Transverse colon (tissue), 4 donors: ENCODE data around the gene TYMP. TPM values are rescaled to one million over a fixed set of nuclear protein-coding genes. Genes with fewer than 3 reads are reported as not detected.
A peak's percentile ranks its signal among the peaks of the same experiment; 100 is the strongest.

Source experiments
- DNase-seq: peaks from one replicate; pipeline ENCODE4 v3.0.0-alpha.2; 2019
- H3K27ac ChIP-seq, 4 donors: fragments of 200-600 bp; sonication (generic); 2 replicates each; pipeline ENCODE4 v1.5.1; 2016 to 2018; ENCODE audit warnings: inconsistent platforms in 4 of 4
- H3K27me3 ChIP-seq: fragments of 200-600 bp; sonication (generic); 2 replicates; pipeline ENCODE4 v1.5.1; 2017; ENCODE audit warnings: inconsistent platforms
- H3K36me3 ChIP-seq, 4 donors: fragments of 200-600 bp; sonication (generic); 2 replicates each; pipeline ENCODE4 v1.5.1; 2017 to 2019; ENCODE audit warnings: inconsistent platforms in 4 of 4
- H3K4me1 ChIP-seq, 4 donors: fragments of 200-600 bp; sonication (generic); 2 replicates each; pipeline ENCODE4 v1.5.1; 2017 to 2020; ENCODE audit warnings: inconsistent platforms in 4 of 4
- H3K4me3 ChIP-seq, 4 donors: fragments of 200-600 bp; sonication (generic); 1 replicate in 1 of 4; 2 replicates in 3 of 4; pipeline versions ENCODE4 v1.5.1 to v1.6.1; 2017 to 2019; ENCODE audit warnings: inconsistent platforms in 4 of 4
- H3K9me3 ChIP-seq, 2 donors: fragments of 200-600 bp; sonication (generic); 2 replicates each; pipeline ENCODE4 v1.5.1; 2017 to 2019; ENCODE audit warnings: inconsistent platforms in 2 of 2
- CTCF ChIP-seq, 5 experiments: fragments of 200-600 bp in 3 of 5; fragments of 450-650 bp in 2 of 5; sonication (generic) in 3 of 5; IDR thresholded peaks; 1 replicate in 2 of 5; 2 replicates in 3 of 5; pipeline ENCODE4 v1.5.1; 2016 to 2017; ENCODE audit warnings: antibody characterized with exemption in 5 of 5, inconsistent platforms in 3 of 5, mild to moderate bottlenecking in 2 of 5, moderate library complexity in 1 of 5
- EP300 ChIP-seq: sonication (generic); formaldehyde crosslinking; IDR thresholded peaks from one replicate; pipeline ENCODE4 v1.6.1; 2017; ENCODE audit warnings: antibody characterized with exemption, low read depth
- POLR2A ChIP-seq: fragments of 450-650 bp; IDR thresholded peaks from one replicate; pipeline ENCODE4 v1.6.1; 2016; ENCODE audit warnings: antibody characterized with exemption, mild to moderate bottlenecking, moderate library complexity
- POLR2AphosphoS5 ChIP-seq, 3 donors: sonication (generic); formaldehyde crosslinking; IDR thresholded peaks; one replicate each; pipeline ENCODE4 v1.6.1; 2016; ENCODE audit warnings: antibody characterized with exemption in 3 of 3
- WGBS, 2 donors: methylation state at CpG; one replicate each; pipeline ENCODE4 v1.1.5; 2018; ENCODE audit warnings: low coverage in 1 of 2; 5-methylcytosine and 5-hydroxymethylcytosine counted together
- in situ Hi-C, 4 donors: fragments of 200-750 bp; cut with MboI; loops; one replicate each; pipeline versions ENCODE4 v1.15.0 to v1.15.1; 2017; ENCODE audit warnings: low sequenced_read_pairs in 3 of 4, low pct_ligation_motif_present in 1 of 4, low pct_unique_long_range_greater_than_20kb in 1 of 4
- intact Hi-C: fragments of 100-400 bp; cut with DNase I; formaldehyde crosslinking; loops from one replicate; pipeline ENCODE4 v1.15.1; 2023; ENCODE audit warnings: low total_unique reads
- total RNA-seq, 4 donors: library from RNA; depleted of rRNA; stranded (reverse); fragments of >200 nt; gene quantifications; one replicate each; pipeline ENCODE4 v1.1.0, GENCODE V29; 2016

TYMP gene
- total RNA-seq, 4 donors from 2014 or later: 27.5 to 60.7 (median 32.2) TPM

- no peaks in the 10 kb centered on the region for H3K36me3 ChIP-seq
- no peaks in the 10 kb centered on the region for H3K9me3 ChIP-seq
- TF ChIP-seq POLR2AphosphoS5 (IDR thresholded peaks at IDR 0.05) (no peak), EP300 (no peak), CTCF (IDR thresholded peaks at IDR 0.05) (no peak), POLR2A (no peak)
- no peak overlapping the region for H3K27ac ChIP-seq
- peaks cover 10 to 23% (median 20%) of the 10 kb centered on the region in 4 donors for H3K4me1 ChIP-seq
- 80% methylated on average over 14 of the region's 18 CpGs; no CpG with 5 or more reads in 1 of the 2 donors for WGBS, 2 donors
- in situ Hi-C loops: no loop called here
- intact Hi-C loops: no loop called here
- no peak for DNase-seq
- H3K27me3 ChIP-seq: no peaks in the 10 kb centered on the region
- no peak overlapping the region for H3K4me3 ChIP-seq
Observed at GRCh38 chr22:50576806-50577696, 47.2 kb upstream of the TYMP start.

- no peak for DNase-seq
- Histone ChIP-seq H3K27me3 (no peaks in the 10 kb centered on the region), H3K9me3 (no peaks in the 10 kb centered on the region), H3K36me3 (no peaks in the 10 kb centered on the region), H3K4me1 (peaks cover under 1 to 14% (median 11%) of the 10 kb centered on the region in 4 donors), H3K27ac (no peak overlapping the region), H3K4me3 (no peak overlapping the region)
- intact Hi-C loops: no loop called here
- in situ Hi-C loops: no loop called here
- WGBS, 2 donors: 40 to 68% methylated on average over 3 to 5 of the region's 5 CpGs
- TF ChIP-seq POLR2AphosphoS5 (IDR thresholded peaks at IDR 0.05) (no peak), CTCF (IDR thresholded peaks at IDR 0.05) (peak in 3 of 5 experiments; percentile 16 to 47 (median 18)), POLR2A (no peak), EP300 (no peak)
Observed at GRCh38 chr22:50576070-50576469, 46.3 kb upstream of the TYMP start.

GRCh38 chr22:50575426-50575941 lies 45.7 kb upstream of the TYMP start:
- no peak overlapping the region for H3K4me3 ChIP-seq
- H3K27me3 ChIP-seq: no peaks in the 10 kb centered on the region
- DNase-seq: no peak
- H3K9me3 ChIP-seq: no peaks in the 10 kb centered on the region
- WGBS, 2 donors: 64 to 91% methylated on average over 2 to 8 of the region's 8 CpGs
- in situ Hi-C loops: no loop called here
- peaks cover 0 to 12% (median 10%) of the 10 kb centered on the region in 4 donors for H3K4me1 ChIP-seq
- intact Hi-C loops: no loop called here
- TF ChIP-seq POLR2A (no peak), EP300 (no peak), CTCF (IDR thresholded peaks at IDR 0.05) (no peak), POLR2AphosphoS5 (IDR thresholded peaks at IDR 0.05) (no peak)
- H3K36me3 ChIP-seq: no peaks in the 10 kb centered on the region
- no peak overlapping the region for H3K27ac ChIP-seq

GRCh38 chr22:50574383-50574755 lies 44.6 kb upstream of the TYMP start:
- H3K36me3 ChIP-seq: no peaks in the 10 kb centered on the region
- TF ChIP-seq CTCF (IDR thresholded peaks at IDR 0.05) (no peak), POLR2AphosphoS5 (IDR thresholded peaks at IDR 0.05) (no peak), POLR2A (no peak), EP300 (no peak)
- WGBS, 2 donors: 89 to 98% methylated on average over 6 to 11 of the region's 11 CpGs
- peaks cover 0 to 14% (median 11%) of the 10 kb centered on the region in 4 donors for H3K4me1 ChIP-seq
- in situ Hi-C loops (no loop called here), intact Hi-C loops (no loop called here)
- DNase-seq: no peak
- no peaks in the 10 kb centered on the region for H3K9me3 ChIP-seq
- H3K27ac ChIP-seq: no peak overlapping the region
- no peaks in the 10 kb centered on the region for H3K27me3 ChIP-seq
- H3K4me3 ChIP-seq: no peak overlapping the region
